HG03025 (cell line): Measurements from ENCODE around the gene CTU2.

ENCODE experiments used
- ATAC-seq: cut with Tn5 transposase; IDR thresholded peaks from one replicate; pipeline ENCODE4 v1.9.1; 2021; ENCODE audit warnings: mild to moderate bottlenecking, moderate library complexity; ENCODE audit not compliant: unreplicated experiment, low FRiP score

The CTU2 gene

GRCh38 chr16:88759245-88759975 lies 53.1 kb downstream of the CTU2 start:
- ATAC-seq: no peak

- ATAC-seq: no peak
These were observed 53.7 kb downstream of the CTU2 start for GRCh38 chr16:88759976-88760350.

- no peak for ATAC-seq
These were observed 54.3 kb downstream of the CTU2 start for GRCh38 chr16:88760424-88761142.

GRCh38 chr16:88761143-88761534 lies 54.8 kb downstream of the CTU2 start:
- no peak for ATAC-seq

- no peak for ATAC-seq
These were observed 55.5 kb downstream of the CTU2 start for GRCh38 chr16:88761830-88762229.

GRCh38 chr16:88762258-88762870 lies 56.1 kb downstream of the CTU2 start:
- no peak for ATAC-seq

GRCh38 chr16:88762941-88763340 lies 56.6 kb downstream of the CTU2 start:
- ATAC-seq: no peak

GRCh38 chr16:88763502-88764053 lies 57.3 kb downstream of the CTU2 start:
- no peak for ATAC-seq

- no peak for ATAC-seq
These were observed 57.8 kb downstream of the CTU2 start for GRCh38 chr16:88764080-88764479.

- ATAC-seq: no peak
These were observed 58.6 kb downstream of the CTU2 start for GRCh38 chr16:88764913-88765349.
